HG02943 (cell line): ENCODE results near the gene GPRIN1.

Source experiments
- ATAC-seq: cut with Tn5 transposase; IDR thresholded peaks from one replicate; pipeline ENCODE4 v1.9.1; 2021; ENCODE audit warnings: mild to moderate bottlenecking, low read depth, moderate library complexity; ENCODE audit not compliant: unreplicated experiment

GPRIN1 gene

DNA sequence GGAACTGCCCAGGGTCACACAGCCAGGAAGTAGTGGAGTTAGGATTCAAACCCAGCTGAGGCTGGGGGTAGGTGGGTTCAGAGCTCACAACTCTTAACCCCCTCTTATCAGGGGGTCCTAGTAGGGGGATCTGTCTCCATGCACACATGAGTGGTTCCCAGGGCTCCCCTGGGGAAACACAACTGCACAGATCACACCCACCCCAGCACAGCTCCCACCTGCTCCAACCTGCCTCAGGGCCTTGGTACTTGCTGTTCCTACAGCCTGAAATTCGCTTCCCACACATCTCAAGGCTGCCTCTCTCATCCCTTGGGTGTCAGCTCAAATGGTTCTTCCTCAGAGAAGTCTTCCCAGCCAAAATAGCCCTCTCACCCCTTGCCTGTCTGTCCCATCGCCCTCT, 15.6 kb upstream of the GPRIN1 start:
- no peak for ATAC-seq

- no peak for ATAC-seq
Measured at GRCh38 chr5:176624938-176625337, 15.0 kb upstream of the GPRIN1 start.

- no peak for ATAC-seq
Measured at GRCh38 chr5:176624142-176624541, 14.2 kb upstream of the GPRIN1 start.

DNA sequence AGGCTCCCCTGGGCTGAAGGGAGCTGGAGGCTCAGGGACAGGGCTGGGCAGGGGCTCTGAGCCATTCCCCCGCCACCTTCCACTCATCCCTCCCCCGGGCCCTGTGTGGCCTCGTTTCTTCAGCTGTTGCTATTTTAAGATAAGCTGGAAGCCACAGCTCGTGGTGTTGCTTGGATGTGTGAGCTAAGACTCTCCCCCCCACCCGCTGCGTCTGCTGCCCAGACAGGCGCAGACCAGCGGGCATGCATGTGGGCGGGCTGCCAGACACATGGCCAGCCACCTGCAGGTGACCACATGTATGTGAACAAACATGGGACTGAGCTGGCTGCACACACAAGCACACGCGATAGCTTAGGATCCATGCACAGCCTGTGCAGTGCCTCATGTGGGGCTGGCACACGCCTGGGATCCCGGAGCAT, 11.7 kb upstream of the GPRIN1 start:
- ATAC-seq = no peak

DNA sequence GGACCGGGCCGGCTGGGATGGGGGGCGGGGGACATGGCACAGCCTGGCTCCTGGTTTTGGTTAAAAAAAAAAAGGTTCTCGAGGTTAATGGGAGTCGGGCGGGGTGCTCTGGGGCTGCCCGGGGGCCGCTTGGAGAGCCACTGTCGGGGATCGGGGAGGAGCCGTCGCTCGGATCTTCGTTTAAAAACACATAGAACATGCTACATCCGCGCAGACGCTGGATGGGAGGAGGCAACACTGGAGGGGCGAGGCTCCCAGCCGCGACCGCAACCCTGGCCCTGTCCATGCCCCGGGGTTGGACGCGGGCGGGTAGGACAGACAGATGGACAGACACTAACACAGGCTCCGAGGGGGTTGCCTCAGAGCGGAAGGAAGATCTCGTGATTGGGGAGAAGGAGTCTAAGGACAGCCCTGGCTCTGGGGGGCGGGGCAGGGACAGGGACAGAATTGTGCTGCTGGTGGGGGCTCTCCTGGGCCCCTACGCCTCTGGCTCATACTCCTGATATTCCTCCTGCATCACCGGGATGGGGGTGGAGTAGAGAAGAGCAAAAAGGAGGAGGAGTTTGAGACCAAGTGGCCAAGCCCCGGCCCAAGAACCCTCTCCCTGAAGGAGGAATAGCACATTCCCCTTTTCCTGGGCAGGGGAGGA, 10.5 kb upstream of the GPRIN1 start:
- no peak for ATAC-seq

DNA sequence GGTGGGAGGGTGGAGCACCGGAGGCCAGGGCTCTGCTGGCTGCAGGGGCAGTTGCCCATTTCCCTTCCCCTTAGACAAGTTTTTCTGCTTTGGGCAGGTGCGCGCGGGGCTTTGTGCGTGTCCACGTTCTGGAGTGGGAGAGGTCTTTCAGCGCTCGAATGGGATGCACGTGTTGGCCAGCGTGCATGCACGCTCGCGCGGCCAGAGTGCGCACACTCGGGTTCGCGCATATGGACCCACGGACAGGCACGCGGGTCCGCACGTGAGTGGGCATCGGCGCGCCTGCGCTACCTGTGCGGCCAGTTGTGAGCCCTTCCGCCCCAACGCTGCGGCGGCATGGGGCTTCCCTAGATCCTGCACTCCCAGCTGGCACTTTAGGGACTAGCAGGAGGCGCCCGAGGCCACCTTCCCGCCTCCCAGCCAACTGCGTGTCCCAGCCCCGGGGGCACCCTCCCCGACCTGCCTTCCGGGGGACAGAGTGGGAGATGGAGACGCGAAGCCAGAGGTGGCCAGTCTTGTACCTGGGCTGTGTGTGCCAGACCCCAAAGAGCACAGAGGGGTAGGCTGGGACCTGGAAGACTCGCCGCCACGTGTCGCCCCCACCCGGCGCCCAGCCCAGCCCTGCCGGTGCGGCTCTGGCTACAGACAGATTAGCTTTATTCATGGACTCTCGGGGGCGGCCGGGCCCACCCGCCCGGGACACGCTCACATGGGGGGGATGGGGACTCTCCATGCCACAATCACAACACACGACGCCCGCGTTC, 9.8 kb upstream of the GPRIN1 start:
- ATAC-seq = no peak

GRCh38 chr5:176619203-176619568, 9.2 kb upstream of the GPRIN1 start:
- no peak for ATAC-seq

GRCh38 chr5:176618783-176619182, 8.8 kb upstream of the GPRIN1 start:
- ATAC-seq = no peak

GRCh38 chr5:176616511-176616910, 6.6 kb upstream of the GPRIN1 start:
- ATAC-seq = no peak

GRCh38 chr5:176614805-176615478, 5.0 kb upstream of the GPRIN1 start:
- ATAC-seq = no peak

DNA sequence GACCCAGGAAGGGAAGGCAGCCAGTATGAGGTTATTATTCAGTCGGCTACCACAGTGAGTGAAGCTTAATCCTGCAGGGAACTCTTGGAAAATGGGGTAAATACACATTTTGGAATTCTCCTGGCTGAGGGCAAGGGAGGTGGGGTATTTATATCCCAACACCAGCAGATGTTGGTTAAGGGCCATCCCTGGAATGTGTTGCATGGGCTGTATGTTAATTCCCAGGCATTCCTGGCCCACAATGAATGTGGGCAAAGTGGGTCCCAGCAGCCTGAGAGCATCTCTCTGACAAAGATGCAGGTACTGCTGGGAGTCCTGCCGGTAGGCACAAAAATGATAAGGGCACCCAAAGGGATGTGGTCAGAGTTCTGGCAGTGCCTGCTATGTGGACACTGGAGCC, 2.9 kb upstream of the GPRIN1 start:
- ATAC-seq = no peak

DNA sequence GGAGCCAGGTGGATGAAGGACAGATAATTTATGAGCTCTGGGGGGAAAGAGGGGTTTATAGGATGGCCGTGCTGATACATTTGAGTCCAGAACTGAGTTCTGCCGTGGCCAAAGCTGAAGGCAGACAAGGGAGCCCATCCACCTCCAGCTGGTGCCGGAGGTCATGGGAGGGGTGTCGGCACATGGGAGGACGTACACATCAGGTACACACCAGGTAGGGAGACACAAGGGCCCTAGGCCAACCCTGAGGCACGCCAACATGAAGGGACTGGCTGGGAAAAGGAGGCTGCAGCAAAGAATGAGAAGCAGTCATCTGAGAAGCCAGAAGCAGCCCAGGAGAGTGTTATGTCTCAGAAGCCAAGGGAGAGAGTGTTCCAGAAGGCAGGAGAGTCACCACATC, 2.1 kb upstream of the GPRIN1 start:
- ATAC-seq = no peak

- ATAC-seq = no peak
Measured at GRCh38 chr5:176611435-176611834, 1.5 kb upstream of the GPRIN1 start.

GRCh38 chr5:176610435-176610773, 448 bp upstream of the GPRIN1 start:
- ATAC-seq = no peak

DNA sequence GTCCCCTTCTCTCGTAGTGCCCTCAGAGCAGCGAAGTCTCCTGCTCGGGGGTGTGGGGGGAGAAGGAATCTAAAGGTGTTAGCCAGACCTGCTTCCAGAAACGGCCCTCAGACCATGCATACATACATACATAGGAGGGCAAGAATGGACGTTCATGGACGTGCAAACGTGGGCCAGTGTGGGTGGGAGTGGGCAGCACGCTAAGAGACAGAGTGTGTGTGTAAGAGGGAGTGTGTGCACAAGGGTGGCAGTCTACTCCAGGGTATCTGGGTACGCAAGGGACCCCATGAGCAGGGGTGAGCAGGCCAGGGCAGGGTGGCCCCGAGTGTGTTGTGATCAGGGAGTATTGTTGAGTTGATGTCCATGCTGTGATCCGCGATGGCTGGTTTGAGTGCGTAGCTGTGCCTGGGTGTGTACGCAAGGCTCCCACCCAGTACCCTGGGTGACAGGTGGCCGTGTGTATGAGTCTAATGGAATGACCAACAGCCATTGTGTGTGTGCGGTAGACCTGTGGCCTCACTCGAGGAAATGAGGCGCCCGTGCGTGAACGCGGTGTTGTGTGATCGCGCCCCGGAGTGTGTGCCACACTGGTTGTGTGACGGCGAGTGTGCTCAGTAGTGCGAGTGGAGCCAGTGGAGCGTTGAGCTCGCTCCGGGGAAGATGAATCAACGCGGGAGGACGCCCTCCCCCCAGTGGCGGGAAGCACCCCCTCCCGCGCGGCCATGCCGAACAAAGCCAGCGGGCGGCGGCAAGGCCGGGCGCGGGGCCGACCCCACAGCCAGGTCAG, 826 bp downstream of the GPRIN1 start:
- no peak for ATAC-seq

- ATAC-seq = no peak
Measured at GRCh38 chr5:176608142-176608705, 1.7 kb downstream of the GPRIN1 start.

GRCh38 chr5:176606875-176607274, 3.1 kb downstream of the GPRIN1 start:
- ATAC-seq = no peak

- ATAC-seq = no peak
Measured at GRCh38 chr5:176606032-176606431, 3.9 kb downstream of the GPRIN1 start.

DNA sequence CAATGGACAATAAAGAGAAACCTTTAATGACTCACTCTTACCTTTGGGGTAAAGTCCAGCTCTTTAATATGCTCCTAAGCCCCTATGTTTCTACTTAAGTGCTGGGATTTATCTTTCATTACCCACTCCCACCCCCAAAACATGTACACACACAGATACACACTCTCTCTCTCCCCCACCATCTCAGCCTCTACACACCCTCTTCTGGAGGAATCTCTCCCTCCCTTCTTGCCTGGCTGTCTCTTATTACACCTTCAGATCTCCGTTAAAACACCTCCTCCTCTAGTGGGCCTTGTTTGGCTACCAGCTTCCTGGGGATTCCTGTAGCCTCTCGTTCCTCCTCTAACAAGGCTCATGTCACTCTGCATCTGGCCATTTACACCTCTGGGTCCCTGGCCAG, 6.9 kb downstream of the GPRIN1 start:
- no peak for ATAC-seq

DNA sequence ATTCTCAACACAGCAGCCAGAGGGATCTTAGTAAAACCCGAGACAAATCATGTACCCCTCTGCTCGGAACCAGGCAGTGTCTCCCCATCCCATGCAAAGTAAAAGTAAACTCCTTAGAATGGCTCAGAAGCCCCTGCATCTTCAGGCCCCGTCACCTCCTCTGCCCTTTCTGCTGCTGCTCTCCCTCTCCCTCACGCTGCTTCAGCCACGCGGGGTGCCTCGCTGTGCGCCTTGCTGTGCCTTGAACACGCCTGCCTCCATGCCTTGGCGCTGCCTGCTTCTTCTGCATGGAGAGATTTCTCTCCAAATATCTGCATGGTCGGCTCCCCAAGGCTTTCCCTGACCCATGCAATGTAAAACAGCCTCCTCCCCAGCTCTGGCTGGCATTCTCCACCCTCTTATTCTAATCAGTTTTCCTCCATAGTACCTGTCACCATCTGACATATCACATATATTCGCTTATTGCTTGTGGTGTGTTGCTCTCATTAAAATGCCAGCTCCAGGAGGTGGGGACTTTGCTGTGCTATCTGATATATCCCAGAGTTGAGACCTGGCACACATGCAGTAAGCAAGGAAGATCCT, 8.0 kb downstream of the GPRIN1 start:
- no peak for ATAC-seq
